Stomach (tissue), 4 donors: Measurements from ENCODE around the gene CAMTA2.

Experiments used
- EP300 ChIP-seq: sonication (generic); formaldehyde crosslinking; IDR thresholded peaks from one replicate; pipeline ENCODE4 v1.6.1; 2017; ENCODE audit warnings: antibody characterized with exemption
- POLR2AphosphoS5 ChIP-seq, 3 donors: sonication (generic); formaldehyde crosslinking; IDR thresholded peaks; one replicate each; pipeline ENCODE4 v1.6.1; 2016; ENCODE audit warnings: antibody characterized with exemption in 3 of 3

DNA sequence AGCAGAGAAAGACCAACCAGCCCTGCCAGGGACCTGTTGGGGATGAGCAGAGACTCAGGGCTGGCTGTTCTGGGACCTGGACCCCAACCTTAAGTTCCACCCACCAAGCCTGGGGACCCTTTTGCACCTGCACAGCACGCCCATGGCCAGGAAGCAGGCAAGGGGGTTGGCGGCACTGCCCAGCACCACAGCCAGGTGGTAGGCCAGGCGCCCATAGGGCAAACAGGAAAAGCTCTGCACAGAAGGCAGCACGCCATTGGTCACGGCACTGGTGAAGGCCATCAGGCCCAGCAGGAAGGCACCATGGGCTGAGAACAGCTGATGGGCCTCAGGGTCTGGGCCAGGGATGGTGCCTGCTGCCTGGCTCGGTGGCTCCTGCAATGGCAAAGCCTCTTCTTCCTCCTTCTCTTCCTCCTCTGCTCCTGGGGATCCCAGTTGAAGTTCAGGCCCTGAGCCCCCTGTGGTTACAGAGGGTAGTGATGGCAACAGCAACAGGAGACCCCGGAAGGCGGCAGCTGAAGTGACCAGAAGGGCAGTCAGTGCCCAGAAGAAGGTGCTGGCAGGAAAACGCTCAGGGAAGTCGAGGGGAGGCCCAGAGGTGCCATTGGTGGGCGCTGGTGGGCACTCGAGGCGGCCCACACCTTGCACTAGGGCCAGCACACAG, 46.0 kb upstream of the CAMTA2 start:
- TF ChIP-seq POLR2AphosphoS5 (IDR thresholded peaks at IDR 0.05), result no peak
- no peak for TF ChIP-seq EP300
